ENCODE data around the gene TPPP3.

GRCh38 chr16:67350324-67350723 is 43.0 kb downstream of the TPPP3 start:
- TF ChIP-seq CTCF (IDR thresholded peaks at IDR 0.05) (no peak), POLR2A (IDR thresholded peaks at IDR 0.05) (no peak)

Measured in esophagus squamous epithelium (tissue), 4 donors.